Measurements from ENCODE around the gene UBE2E1. TPM values are rescaled to one million over a fixed set of nuclear protein-coding genes. Genes with fewer than 3 reads are reported as not detected.
A peak's percentile ranks its signal among the peaks of the same experiment; 100 is the strongest.

The UBE2E1 gene
- total RNA-seq = 100 to 1,000 TPM in 1 of 4 donors, 10 to 100 TPM in 3; 72.8 to 114 (median 85.6) TPM

DNA sequence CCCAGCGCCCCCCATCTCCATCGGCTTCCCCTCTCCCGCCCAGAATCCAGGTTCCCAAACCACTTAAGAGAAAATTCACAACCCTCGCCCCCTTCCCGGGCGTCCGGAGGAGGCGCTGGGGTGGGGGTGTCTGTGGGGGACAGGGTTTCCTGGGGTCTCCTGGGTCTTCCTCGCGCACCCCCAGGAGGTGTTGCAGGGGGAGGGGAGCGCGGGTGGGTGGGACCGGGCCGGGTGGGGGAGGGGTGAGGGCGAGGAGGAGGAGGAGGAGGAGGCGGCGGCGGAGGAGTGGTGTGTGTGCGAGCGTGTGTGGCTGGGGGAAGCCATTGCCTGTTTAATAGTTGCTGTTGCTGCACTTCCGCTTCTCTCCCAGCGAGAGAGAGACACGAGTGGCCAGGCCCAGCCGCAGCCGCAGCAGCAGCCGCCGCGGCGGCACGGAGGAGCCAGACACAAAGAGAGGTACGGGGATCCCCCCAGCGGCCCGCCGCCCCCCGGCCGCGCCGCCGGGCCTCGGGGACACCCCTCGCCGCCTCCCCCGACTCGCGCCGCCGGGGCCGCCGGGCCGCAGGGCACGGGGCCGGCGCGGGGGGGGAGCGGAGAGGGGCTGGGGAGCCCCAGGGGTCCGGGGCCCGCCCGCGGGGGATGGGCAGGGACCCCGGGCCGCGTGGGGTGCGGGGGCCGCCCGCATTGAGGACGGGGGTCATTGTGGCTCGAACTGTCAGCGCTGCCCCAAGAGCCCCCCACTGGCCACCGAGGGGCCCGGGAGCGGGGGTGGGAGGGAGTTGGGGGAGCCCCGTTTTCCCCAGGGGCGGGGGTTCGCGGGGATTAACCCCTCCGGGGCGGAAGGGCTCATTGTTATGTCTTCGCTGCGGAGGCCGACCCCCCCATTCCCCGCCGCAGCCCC is at the start of gene UBE2E1:
TSS of gene UBE2E1 (plus strand) at position 323 of the 901 bp plus-strand sequence. CDS start 1,315 bp downstream, outside the sequence.
- DNase-seq (ENCODE audit: low spot score) (no peak), ATAC-seq (ENCODE audit: low FRiP score) (peak; percentile 32)
- TF ChIP-seq, protein P1, sequence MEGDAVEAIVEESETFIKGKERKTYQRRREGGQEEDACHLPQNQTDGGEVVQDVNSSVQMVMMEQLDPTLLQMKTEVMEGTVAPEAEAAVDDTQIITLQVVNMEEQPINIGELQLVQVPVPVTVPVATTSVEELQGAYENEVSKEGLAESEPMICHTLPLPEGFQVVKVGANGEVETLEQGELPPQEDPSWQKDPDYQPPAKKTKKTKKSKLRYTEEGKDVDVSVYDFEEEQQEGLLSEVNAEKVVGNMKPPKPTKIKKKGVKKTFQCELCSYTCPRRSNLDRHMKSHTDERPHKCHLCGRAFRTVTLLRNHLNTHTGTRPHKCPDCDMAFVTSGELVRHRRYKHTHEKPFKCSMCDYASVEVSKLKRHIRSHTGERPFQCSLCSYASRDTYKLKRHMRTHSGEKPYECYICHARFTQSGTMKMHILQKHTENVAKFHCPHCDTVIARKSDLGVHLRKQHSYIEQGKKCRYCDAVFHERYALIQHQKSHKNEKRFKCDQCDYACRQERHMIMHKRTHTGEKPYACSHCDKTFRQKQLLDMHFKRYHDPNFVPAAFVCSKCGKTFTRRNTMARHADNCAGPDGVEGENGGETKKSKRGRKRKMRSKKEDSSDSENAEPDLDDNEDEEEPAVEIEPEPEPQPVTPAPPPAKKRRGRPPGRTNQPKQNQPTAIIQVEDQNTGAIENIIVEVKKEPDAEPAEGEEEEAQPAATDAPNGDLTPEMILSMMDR (IDR thresholded peaks at IDR 0.05) = no peak

DNA sequence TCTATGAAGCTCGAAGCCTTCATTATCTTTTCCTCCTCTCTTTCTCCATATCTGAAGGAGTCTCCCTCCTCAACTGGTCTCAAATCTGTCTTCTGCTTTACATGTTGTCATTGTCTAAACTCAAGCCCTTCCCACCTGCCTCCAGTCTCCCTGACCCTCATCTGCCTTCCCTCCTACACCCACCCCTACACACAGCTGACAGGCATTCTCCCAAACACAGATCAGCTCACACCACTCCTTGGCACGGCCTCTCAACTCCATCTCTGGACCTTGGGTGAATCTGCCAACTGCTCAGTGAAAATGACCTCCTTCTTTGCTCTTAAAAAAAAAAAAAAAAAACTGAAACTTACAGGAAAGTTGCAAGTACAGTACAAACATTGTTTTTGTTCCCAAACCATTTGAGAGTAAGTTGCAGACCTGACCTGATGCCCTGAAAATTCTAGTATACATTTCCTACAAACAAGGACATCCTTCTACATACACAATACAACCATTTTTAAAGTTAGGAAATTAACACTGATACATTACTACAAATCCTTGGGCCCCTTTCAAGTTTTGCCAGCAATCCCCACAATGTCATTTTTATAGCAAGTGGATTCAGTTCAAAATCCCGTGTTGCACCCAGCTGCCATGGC is 49.4 kb upstream of the UBE2E1 start:
- TF ChIP-seq, protein P1 (IDR thresholded peaks at IDR 0.05) = no peak
- peak; percentile 34 for ATAC-seq (ENCODE audit: low FRiP score)
- DNase-seq (ENCODE audit: low spot score) = no peak

DNA sequence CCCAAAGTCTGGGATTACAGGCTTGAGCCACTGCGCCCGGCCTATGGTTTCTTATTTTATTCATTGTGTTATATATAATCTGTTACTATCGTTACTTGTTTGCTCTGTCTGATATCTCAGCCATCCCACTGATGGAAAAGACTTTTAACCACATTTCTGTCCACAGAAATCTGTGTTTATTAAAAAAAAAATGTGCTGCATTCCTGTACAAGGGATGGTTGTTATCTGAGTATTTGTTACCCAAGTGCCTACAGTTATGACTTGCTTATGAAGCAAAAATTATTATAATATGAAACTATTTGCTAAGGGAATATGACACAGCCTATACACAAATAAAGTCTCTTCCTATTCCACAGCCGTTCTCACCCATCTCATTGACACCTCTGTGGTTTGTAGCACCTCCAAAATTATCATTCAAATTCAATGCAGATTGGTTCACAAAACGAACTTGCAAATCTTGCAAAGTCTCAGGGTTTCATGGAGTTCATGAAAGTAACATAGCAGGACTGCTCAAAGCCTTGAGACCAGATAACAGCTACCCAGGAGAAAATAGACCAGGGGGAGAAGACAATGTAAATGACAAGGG is 47.4 kb upstream of the UBE2E1 start:
- DNase-seq (ENCODE audit: low spot score) = no peak
- TF ChIP-seq, protein P1 (IDR thresholded peaks at IDR 0.05) = no peak
- no peak for ATAC-seq (ENCODE audit: low FRiP score)

DNA sequence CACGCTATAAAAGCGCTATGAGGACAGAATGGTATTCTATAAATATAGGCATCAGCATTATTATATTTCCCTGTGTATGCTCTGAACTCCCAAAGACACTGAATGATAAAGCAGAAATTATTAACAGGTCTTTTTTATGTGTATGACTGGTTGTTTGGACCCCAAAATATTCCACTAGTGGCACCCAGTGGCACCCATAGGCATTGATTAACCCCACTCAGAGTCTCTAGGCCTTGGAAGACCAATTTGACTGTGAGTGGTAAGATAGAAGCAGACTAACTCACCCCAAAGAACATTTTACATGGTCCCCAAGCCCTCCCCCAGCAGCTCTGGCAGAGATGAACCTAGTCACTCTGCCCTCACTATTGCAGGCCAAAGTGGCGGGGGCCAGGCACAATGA is 45.4 kb upstream of the UBE2E1 start:
- TF ChIP-seq, protein P1 (IDR thresholded peaks at IDR 0.05) = no peak
- ATAC-seq (ENCODE audit: low FRiP score) (no peak), DNase-seq (ENCODE audit: low spot score) (no peak)

DNA sequence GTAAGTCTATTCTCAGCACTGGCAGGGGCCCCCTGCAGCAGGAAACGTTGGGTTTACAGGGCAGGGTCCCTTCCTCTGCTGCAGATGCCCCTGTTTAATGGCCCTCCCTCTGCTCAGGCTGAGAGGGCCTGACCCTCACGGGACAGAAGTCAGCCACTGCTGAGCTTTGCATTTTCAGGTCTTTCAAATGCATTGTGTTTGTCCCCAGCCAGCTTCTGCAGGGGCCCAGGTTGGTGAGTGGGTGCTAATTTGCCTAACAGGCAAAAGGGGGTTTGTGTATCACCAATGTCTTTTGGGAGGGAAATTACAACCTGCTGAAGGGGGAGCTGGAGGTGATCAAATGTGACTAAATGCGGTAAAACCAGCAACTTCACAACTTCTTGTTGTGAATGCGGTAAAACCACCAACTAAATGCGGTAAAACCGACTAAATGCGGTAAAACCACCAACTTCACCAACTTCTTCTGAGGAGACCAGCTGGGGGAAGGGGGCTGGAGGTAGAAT is 44.8 kb upstream of the UBE2E1 start:
- ATAC-seq (ENCODE audit: low FRiP score) = no peak
- TF ChIP-seq, protein P1 (IDR thresholded peaks at IDR 0.05) = no peak
- no peak for DNase-seq (ENCODE audit: low spot score)

DNA sequence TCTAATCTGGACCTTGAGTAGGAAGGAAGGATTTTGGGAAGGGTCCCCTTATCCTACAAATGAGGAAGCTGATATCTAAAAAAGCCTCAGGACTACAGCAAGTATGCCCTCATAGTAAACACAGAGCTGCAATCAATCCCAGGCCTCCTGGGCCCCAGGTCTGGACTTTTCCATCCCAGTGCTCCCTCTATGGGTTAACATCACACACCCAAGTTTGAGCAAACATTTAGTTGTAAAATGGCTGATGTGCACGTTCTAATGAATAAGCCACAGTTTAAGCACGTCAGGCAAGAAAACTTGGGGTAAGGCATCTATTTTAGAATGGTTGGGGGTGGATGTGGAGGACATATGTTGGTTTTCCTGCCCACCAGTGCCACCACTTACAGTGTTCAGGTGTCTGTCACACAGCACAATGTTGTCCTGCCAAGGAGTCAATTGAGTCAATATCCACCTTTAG is 44.3 kb upstream of the UBE2E1 start:
- TF ChIP-seq, protein P1 (IDR thresholded peaks at IDR 0.05) = no peak
- DNase-seq (ENCODE audit: low spot score) (no peak), ATAC-seq (ENCODE audit: low FRiP score) (no peak)

Data from omental fat pad (tissue), 4 donors.